Neural progenitor cell (in vitro differentiated cells): ENCODE data around the gene TMEM178B. TPM values are rescaled to one million over a fixed set of nuclear protein-coding genes. Genes with fewer than 3 reads are reported as not detected.

Source experiments
- DNase-seq: peaks from one replicate; pipeline ENCODE4 v3.0.0-alpha.2; 2016; ENCODE audit warnings: low spot score
- H2AFZ ChIP-seq: fragments of 200-600 bp; sonication (generic); replicated peaks from 2 replicates; pipeline ENCODE4 v1.6.1; 2016; ENCODE audit warnings: antibody characterized with exemption
- H3F3A ChIP-seq: fragments of 200-600 bp; sonication (generic); 2 replicates; pipeline ENCODE4 v1.6.1; 2016; ENCODE audit warnings: antibody characterized with exemption, low read depth
- H3K27ac ChIP-seq: fragments of 200-600 bp; sonication (generic); 2 replicates; pipeline ENCODE4 v1.5.1; 2016; ENCODE audit warnings: mild to moderate bottlenecking
- H3K27me3 ChIP-seq: fragments of 200-600 bp; sonication (generic); 2 replicates; pipeline ENCODE4 v1.6.1; 2016; ENCODE audit warnings: mild to moderate bottlenecking, moderate library complexity
- H3K36me3 ChIP-seq: fragments of 200-600 bp; sonication (generic); 2 replicates; pipeline ENCODE4 v1.5.1; 2016
- H3K4me1 ChIP-seq: fragments of 200-600 bp; sonication (generic); 2 replicates; pipeline ENCODE4 v1.6.1; 2016; ENCODE audit warnings: mixed run types
- H3K4me2 ChIP-seq: fragments of 200-600 bp; sonication (generic); 2 replicates; pipeline ENCODE4 v1.6.1; 2016
- H3K4me3 ChIP-seq: fragments of 200-600 bp; sonication (generic); 2 replicates; pipeline ENCODE4 v1.5.1; 2016
- H3K79me2 ChIP-seq: fragments of 200-600 bp; sonication (generic); 2 replicates; pipeline ENCODE4 v1.6.1; 2016; ENCODE audit warnings: low read depth
- H3K9ac ChIP-seq: fragments of 200-600 bp; sonication (generic); 2 replicates; pipeline ENCODE4 v1.6.1; 2016
- H3K9me3 ChIP-seq: fragments of 200-600 bp; sonication (generic); 2 replicates; pipeline ENCODE4 v1.5.1; 2016; ENCODE audit warnings: low read depth
- H4K20me1 ChIP-seq: fragments of 200-600 bp; sonication (generic); 2 replicates; pipeline ENCODE4 v1.6.1; 2016; ENCODE audit warnings: low read depth
- H3K27ac Mint-ChIP-seq: 3 replicates; pipeline ENCODE4 v1.8.0; 2021; ENCODE audit warnings: mixed read lengths
- H3K27me3 Mint-ChIP-seq: 2 replicates; pipeline ENCODE4 v1.8.0; 2022; ENCODE audit warnings: low read depth, mild to moderate bottlenecking, inconsistent platforms, moderate library complexity, mixed read lengths; ENCODE audit not compliant: insufficient read depth
- H3K36me3 Mint-ChIP-seq: 3 replicates; pipeline ENCODE4 v1.8.0; 2021; ENCODE audit warnings: mixed read lengths
- H3K4me1 Mint-ChIP-seq: 3 replicates; pipeline ENCODE4 v1.8.0; 2021; ENCODE audit warnings: mixed read lengths
- H3K4me3 Mint-ChIP-seq: 3 replicates; pipeline ENCODE4 v1.8.0; 2021; ENCODE audit warnings: mild to moderate bottlenecking, moderate library complexity, mixed read lengths
- H3K9me3 Mint-ChIP-seq: 3 replicates; pipeline ENCODE4 v1.8.0; 2020; ENCODE audit warnings: mixed read lengths
- EZH2 ChIP-seq: fragments of 200-600 bp; sonication (generic); IDR thresholded peaks from 2 replicates; pipeline ENCODE4 v1.6.1; 2017; ENCODE audit warnings: antibody characterized with exemption, mild to moderate bottlenecking, moderate library complexity
- EZH2phosphoT487 ChIP-seq: fragments of 200-600 bp; sonication (generic); IDR thresholded peaks from 2 replicates; pipeline ENCODE4 v1.6.1; 2017; ENCODE audit warnings: antibody characterized with exemption
- total RNA-seq: library from RNA; depleted of rRNA; stranded (reverse); fragments of >200 nt; gene quantifications from 2 replicates; pipeline ENCODE4 v1.2.3, GENCODE V29; 2015; ENCODE audit warnings: low replicate concordance
- TF ChIP-seq, protein P1 (sequence below): fragments of 200-600 bp; sonication (generic); IDR thresholded peaks from 2 replicates; pipeline ENCODE4 v1.5.1; 2017; ENCODE audit warnings: antibody characterized with exemption, mild to moderate bottlenecking

Gene TMEM178B
- total RNA-seq, 1 donor from 2014 or later = 2.9 TPM

DNA sequence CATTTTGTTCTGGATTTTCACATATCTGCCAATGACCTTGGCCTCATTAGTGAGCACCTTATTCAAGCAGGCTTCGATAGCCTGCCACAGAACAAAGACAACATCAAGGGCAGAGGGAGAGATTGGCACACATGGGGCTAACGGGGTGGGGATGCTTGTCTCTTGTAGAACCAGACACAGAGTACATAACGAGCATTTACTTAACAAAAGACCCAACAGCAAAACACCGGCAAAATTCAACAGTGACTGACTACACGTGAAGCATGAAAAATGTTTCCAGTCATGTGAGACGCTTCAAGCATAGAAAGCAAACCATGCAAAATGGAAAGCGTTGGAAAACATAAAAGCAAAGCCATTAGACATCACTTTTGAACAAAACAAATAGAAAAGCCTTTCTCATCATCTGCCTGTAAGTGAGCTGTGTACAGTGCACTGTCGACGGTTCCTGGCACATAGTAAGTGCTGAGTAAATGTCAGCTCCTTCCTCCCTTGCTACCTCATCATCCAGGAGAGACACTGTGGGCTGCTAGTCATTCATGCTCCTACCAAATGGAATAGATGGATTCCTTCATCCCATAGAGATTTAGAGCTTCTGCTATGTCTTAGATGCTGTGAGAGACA is 342.9 kb downstream of the TMEM178B start:
- no peak overlapping the region for H3K9ac ChIP-seq
- TF ChIP-seq EZH2phosphoT487 (no peak), EZH2 (no peak)
- TF ChIP-seq, protein P1, sequence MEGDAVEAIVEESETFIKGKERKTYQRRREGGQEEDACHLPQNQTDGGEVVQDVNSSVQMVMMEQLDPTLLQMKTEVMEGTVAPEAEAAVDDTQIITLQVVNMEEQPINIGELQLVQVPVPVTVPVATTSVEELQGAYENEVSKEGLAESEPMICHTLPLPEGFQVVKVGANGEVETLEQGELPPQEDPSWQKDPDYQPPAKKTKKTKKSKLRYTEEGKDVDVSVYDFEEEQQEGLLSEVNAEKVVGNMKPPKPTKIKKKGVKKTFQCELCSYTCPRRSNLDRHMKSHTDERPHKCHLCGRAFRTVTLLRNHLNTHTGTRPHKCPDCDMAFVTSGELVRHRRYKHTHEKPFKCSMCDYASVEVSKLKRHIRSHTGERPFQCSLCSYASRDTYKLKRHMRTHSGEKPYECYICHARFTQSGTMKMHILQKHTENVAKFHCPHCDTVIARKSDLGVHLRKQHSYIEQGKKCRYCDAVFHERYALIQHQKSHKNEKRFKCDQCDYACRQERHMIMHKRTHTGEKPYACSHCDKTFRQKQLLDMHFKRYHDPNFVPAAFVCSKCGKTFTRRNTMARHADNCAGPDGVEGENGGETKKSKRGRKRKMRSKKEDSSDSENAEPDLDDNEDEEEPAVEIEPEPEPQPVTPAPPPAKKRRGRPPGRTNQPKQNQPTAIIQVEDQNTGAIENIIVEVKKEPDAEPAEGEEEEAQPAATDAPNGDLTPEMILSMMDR = no peak
- no peak for DNase-seq
- H2AFZ ChIP-seq = no peak overlapping the region
- Mint-ChIP-seq H3K36me3 (no peaks in the 10 kb centered on the region), H3K27me3 (no peaks in the 10 kb centered on the region), H3K4me1 (peaks cover 3% of the 10 kb centered on the region), H3K27ac (no peak overlapping the region), H3K9me3 (no peaks in the 10 kb centered on the region), H3K4me3 (no peak overlapping the region)
- H3K79me2 ChIP-seq = no peaks in the 10 kb centered on the region
- H3K4me3 ChIP-seq = no peak overlapping the region
- H3K4me1 ChIP-seq = peaks cover 5% of the 10 kb centered on the region
- H3K4me2 ChIP-seq = no peak overlapping the region
- H3K27me3 ChIP-seq = no peaks in the 10 kb centered on the region
- H3K36me3 ChIP-seq = no peaks in the 10 kb centered on the region
- H3K27ac ChIP-seq = no peak overlapping the region
- peaks cover 1% of the 10 kb centered on the region for H3F3A ChIP-seq
- H4K20me1 ChIP-seq = no peaks in the 10 kb centered on the region
- H3K9me3 ChIP-seq = no peaks in the 10 kb centered on the region

DNA sequence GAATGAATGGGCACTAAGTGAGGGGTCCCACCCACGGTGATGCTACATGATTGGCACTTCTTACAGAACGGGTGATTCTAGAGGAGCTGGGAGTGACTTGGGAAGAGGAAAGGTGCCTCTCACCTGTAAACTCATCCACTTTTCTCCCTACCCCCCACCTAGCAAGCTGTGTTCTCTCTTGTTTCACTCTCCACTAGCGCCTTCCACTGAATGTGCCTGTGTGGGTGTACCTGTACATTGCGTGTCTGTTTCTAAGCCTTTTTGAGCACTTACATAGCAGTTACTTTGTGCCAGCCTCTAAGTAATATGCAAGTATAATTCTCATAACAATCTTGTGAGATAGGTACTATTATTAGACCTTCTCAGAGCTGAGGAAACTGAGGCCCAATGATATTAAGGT is 343.6 kb downstream of the TMEM178B start:
- Histone ChIP-seq H3K79me2 (no peaks in the 10 kb centered on the region), H3K4me1 (no peaks in the 10 kb centered on the region), H3K9ac (no peak overlapping the region), H3K36me3 (no peaks in the 10 kb centered on the region), H2AFZ (no peak overlapping the region), H3K9me3 (no peaks in the 10 kb centered on the region), H3K4me2 (no peak overlapping the region), H3K27ac (no peak overlapping the region), H3F3A (no peaks in the 10 kb centered on the region), H3K4me3 (no peak overlapping the region), H4K20me1 (no peaks in the 10 kb centered on the region), H3K27me3 (no peaks in the 10 kb centered on the region)
- TF ChIP-seq EZH2phosphoT487 = no peak
- TF ChIP-seq EZH2 = no peak
- TF ChIP-seq, protein P1 = no peak
- H3K9me3 Mint-ChIP-seq = no peaks in the 10 kb centered on the region
- H3K27me3 Mint-ChIP-seq = no peaks in the 10 kb centered on the region
- DNase-seq = no peak
- H3K4me1 Mint-ChIP-seq = peaks cover 3% of the 10 kb centered on the region
- no peak overlapping the region for H3K27ac Mint-ChIP-seq
- H3K4me3 Mint-ChIP-seq = no peak overlapping the region
- H3K36me3 Mint-ChIP-seq = no peaks in the 10 kb centered on the region

DNA sequence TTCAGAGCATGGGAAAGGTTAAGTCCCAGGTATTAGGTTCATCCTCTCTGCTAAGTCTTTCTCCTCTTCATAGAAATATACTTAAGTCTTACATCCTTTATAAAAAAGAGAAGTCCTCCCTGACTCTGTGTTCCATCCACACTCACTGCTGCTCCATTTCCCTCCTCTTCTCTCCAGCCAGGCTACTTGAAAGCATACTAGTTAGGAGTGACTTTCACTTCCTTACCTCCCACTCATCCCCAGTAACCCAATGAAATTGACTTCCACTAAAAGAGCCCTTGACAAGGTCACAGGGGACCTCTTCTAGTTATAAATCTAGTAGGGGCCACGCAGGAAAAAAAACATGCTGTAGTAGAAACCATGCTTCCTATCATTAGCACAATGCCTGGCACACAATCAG is 344.2 kb downstream of the TMEM178B start:
- Histone ChIP-seq H2AFZ (no peak overlapping the region), H3K27ac (no peak overlapping the region), H3K9ac (no peak overlapping the region), H3K4me2 (no peak overlapping the region), H3K36me3 (no peaks in the 10 kb centered on the region), H3K9me3 (no peaks in the 10 kb centered on the region), H3K79me2 (no peaks in the 10 kb centered on the region), H3F3A (no peaks in the 10 kb centered on the region), H3K4me3 (no peak overlapping the region), H4K20me1 (no peaks in the 10 kb centered on the region), H3K27me3 (no peaks in the 10 kb centered on the region), H3K4me1 (no peaks in the 10 kb centered on the region)
- Mint-ChIP-seq H3K36me3 (no peaks in the 10 kb centered on the region), H3K27me3 (no peaks in the 10 kb centered on the region), H3K9me3 (no peaks in the 10 kb centered on the region), H3K4me1 (peaks cover 3% of the 10 kb centered on the region), H3K27ac (no peak overlapping the region), H3K4me3 (no peak overlapping the region)
- no peak for DNase-seq
- TF ChIP-seq, protein P1 = no peak
- no peak for TF ChIP-seq EZH2phosphoT487
